Fibroblast of lung (primary cell): Measurements from ENCODE around the gene ENTR1.

Source experiments
- CTCF ChIP-seq, 2 donors: IDR thresholded peaks in 1 of 2; conservative IDR thresholded peaks in 1 of 2; 1 replicate in 1 of 2; 2 replicates in 1 of 2; pipeline ENCODE4 v1.5.1; 2011 to 2012; ENCODE audit warnings: low read length in 2 of 2, control low read depth in 1 of 2, inconsistent platforms in 1 of 2, low read depth in 1 of 2, mild to moderate bottlenecking in 1 of 2
- EZH2 ChIP-seq: IDR thresholded peaks from 2 replicates; pipeline ENCODE4 v1.5.1; 2012; ENCODE audit warnings: low read length, control low read depth, mild to moderate bottlenecking; ENCODE audit errors: missing control alignments

DNA sequence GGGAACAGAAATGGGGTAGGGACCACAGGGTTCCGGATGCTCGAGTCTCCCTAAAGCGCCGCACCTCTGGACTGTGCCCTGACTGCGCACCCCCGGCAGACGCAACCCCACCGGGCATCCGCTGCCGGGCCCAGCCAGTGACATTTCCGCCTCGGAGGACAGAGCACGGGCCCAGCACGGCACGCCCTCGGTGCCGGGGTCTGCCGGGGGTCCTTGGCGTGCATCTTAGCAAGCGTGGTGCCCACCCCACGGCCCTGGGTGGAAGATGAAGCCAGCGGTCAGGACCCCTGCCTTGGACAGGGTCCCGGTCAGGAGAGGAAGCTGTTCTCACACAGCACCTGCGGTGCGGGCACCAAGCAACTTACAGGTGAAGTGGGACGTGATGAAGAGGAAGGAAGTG lies 22.2 kb upstream of the ENTR1 start:
- TF ChIP-seq CTCF (conservative IDR thresholded peaks at IDR 0.05 in 1 of 2, IDR thresholded peaks at IDR 0.05 in 1 of 2; ENCODE audit: low read depth in 1 of 2, low read length in 2 of 2) (no peak), EZH2 (no peak)
